Sciatic nerve (tissue), 2 donors: Measurements from ENCODE around the gene CANT1. TPM values are rescaled to one million over a fixed set of nuclear protein-coding genes. Genes with fewer than 3 reads are reported as not detected.

ENCODE experiments used
- ATAC-seq: fragments of 200-7000 bp; cut with Tn5 transposase; one replicate; pipeline ENCODE4 v1.9.1; 2020; ENCODE audit warnings: mild to moderate bottlenecking, moderate library complexity
- DNase-seq: peaks from one replicate; pipeline ENCODE4 v3.0.0-alpha.2; 2020; ENCODE audit warnings: low spot score
- intact Hi-C: fragments of 100-400 bp; cut with DNase I; formaldehyde crosslinking; loops from one replicate; pipeline ENCODE4 v1.14.2; 2022
- total RNA-seq: library from RNA; stranded (reverse); fragmentation: NEBNext Ultra II Directional; extraction: Animal tissue kit (Norgen Biotek cat#: 25700); gene quantifications from one replicate; pipeline ENCODE4 v1.2.1, GENCODE V29; 2021
- donor health status: DM: no; HTN: no; CAD: no.
- donor health status: DM: no; HTN: no; CAD: no.

Gene CANT1
- total RNA-seq, 1 donor from 2014 or later: 28.9 TPM

DNA sequence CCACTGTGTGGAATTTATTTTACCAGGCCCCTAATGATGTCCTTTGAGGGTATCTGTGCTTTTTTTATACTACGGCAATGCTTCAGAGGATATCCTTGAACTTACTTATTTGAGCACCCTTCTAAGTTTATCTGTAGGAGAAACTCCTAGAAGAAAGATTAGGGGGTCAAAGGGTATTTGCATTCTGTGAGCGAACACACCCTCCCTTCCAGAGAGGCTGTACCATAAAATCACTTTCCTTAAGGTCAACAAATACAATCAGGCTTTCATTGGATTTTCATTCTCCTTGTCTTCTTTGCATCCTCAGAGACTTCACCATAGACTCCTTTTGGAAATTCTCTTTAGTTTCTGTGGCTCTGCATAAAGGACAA is 9.7 kb upstream of the CANT1 start:
- DNase-seq (no peak), ATAC-seq (no peak)
- intact Hi-C loops: no loop called here

DNA sequence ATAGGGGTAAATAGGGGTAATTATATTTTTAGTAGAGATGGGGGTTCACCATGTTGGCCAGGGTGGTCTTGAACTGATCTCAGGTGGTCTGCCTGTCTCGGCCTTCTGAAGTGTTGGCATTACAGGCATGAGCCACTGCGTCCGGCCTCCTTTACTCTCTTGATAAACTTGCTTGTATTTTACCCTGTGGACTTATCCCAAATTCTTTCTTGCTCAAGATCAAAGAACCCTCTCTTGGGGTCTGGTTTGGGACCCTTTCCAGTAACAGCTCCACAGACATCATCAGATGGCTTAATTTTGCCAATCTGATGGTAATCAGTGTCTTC is 8.8 kb upstream of the CANT1 start:
- intact Hi-C loops: no loop called here
- peak; percentile 23 for DNase-seq

DNA sequence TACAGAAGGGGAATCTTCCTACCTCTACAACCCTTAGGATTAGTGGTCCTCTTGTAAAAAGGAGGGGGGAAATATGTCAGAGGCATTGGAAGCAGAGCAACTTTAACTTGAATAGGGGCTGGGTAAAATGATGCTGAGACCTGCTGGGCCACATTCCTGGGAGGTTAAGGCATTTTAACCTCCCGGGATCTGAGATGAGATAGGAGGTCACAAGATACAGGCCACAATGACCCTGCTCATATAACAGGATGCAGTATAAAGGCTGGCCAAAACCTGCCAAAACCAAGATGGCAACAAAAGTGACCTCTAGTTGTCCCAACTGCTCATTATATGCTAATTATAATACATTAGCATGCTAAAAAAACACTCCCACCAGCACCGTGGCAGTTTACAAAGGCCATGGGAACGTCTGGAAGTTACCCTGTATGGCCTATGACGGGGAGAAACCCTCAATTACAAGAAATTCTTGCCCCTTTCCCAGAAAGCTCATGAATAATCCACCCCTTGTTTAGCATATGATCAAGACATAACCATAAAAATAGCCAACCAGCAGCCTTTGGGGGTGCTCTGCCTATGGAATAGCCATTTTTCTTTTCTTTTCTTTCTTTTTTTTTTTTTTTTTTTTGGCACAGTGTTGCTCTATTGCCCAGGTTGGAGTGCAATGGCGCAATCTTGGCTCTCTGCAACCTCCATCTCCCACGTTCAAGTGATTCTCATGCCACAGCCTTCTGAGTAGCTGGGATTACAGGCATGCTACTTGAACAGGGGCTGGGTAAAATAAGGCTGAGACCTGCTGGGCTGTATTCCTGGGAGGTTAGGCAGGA is 8.2 kb upstream of the CANT1 start:
- no peak for ATAC-seq
- intact Hi-C loops: no loop called here
- DNase-seq: peak; percentile 7

More for the DNA sequence above, 8.8 kb upstream of the CANT1 start:
- no peak for ATAC-seq

DNA sequence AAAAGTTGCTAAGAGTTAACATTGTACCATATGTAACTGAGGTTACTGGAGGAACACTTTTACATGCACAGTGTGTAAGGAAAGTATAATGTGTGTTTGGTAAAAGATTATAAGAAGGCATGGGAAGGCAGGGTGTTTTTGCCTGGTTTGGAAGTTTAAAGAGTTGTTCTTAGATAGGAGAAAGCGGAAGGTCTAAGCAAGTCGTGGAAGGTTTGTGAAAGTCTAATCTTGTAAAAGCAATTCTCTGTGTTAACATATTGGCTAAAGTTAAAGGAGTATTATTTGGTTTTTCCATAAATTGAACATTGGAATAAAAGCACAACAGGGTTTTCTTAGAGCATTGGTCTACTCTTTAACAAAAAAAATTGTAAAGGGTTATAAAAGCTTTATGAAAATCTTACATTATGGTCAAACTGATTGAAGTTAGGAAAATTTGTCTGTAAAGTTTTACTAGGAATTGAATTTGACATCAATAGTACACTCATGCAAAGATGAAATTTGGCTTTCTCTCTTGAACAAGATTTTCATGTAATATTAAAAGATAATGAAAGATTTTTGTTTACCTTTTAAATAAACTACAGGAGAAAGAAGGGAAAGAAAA is 4.7 kb upstream of the CANT1 start:
- intact Hi-C loops: no loop called here
- DNase-seq: no peak
- no peak for ATAC-seq

DNA sequence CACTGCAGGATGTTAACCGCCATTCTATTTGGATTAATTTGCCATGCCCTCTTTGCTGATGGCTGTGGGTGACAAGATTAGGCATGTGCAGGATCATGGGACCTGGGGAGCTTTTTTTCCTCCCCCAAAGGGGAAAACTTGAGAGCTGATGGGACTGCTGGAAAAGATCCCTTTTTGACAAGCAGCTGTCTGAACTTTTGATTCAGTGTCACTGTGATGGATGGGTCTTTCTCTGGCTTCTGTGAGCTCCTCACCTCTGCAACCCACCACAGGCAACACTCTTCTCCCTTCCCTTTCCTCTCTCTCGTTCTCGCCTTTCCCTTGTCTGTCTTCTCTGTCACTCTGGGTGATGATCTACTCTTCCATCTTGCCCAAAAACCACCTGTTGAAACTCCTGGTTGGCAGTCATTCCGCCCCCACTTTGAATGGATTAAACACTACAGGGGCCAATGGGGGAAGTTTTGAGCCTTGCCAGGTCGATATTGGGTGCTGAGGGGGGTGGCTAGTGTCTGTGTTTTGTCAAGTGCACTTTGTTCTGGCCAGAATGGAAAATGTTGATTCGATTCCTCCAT is 3.1 kb upstream of the CANT1 start:
- ATAC-seq (no peak), DNase-seq (no peak)
- intact Hi-C loops: no loop called here

DNA sequence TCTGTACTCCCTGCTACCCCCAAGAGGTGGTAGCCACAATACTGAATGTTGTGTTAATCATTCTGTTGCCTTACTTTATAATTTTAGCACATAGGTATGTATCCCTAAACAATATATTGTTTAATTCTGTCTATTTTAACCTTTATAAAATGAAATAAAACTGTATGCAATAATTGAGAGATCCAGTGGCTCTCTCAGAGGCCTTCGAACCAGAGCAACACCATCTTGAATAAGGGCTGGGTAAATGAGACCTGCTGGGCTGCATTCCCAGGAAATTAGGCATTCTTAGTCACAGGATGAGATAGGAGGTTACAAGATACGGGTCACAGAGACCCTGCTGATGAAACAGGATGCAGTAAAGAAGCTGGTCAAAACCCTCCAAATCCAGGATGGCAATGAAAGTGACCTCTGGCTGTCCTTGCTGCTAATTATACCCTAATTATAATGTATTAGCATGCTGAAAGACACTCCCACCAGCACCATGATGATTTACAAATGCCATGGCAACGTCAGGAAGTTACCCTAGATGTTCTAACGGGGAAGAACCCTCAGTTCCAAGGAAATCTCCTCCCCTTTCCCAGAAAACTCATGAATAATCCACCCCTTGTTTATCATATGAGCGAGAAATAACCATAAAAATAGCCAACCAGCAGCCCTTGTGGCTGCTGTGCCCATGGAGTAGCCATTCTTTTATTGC is 2.0 kb upstream of the CANT1 start:
- DNase-seq (peak; percentile 19), ATAC-seq (no peak)
- intact Hi-C loops: no loop called here

DNA sequence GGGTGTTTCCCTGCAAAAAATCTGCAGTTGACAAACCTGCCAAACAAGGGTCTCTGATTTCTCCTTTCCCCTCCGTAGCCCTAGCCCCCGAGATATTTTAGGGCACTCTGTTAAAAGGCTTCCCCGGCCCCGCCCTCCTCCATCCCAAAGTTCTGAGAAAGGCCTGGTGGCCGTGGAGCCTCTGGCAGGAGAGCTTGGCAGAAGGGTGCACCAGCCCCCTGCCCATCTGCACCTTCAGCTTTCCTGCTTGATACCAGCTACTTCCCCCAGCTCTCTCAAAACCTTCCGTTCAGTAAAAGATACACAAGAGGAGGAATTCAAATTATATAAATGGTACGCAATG is 711 bp upstream of the CANT1 start:
- intact Hi-C loops: no loop called here
- DNase-seq (no peak), ATAC-seq (peak; percentile 43)

DNA sequence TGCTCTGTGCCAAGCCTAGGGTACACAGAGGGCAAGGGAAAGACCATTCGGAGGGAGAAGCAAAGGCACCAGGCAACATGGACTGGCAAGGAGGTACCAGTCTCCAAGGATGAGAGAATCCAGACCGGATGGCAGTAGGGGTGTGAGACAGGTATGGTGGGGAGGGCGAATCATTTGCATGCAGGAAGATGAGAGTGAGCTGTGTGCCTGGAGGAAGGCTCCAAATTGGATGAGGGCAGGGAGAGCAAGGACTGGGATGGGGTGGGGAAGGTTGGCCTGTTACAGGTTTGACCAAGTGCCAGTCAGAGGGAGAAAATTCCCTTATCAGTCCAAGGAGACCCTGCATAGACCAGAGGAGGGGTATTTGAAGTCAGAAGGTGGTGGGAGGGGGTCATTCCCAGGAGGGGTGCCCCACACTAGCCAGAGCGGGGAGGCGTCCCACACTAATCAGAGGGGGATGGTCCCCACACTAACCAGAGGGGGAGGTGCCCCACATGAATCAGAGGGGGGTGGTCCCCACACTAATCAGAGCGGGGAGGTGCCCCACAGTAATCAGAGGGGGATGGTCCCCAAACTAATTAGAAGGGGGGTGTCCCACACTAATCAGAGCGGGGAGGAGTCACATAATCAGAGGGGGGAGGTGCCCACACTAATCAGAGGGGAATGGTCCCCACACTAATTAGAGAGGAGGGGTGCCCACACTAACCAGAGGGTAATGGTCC is 737 bp downstream of the CANT1 start:
- DNase-seq (peak; percentile 56), ATAC-seq (peak; percentile 30)
- intact Hi-C loops: no loop called here

DNA sequence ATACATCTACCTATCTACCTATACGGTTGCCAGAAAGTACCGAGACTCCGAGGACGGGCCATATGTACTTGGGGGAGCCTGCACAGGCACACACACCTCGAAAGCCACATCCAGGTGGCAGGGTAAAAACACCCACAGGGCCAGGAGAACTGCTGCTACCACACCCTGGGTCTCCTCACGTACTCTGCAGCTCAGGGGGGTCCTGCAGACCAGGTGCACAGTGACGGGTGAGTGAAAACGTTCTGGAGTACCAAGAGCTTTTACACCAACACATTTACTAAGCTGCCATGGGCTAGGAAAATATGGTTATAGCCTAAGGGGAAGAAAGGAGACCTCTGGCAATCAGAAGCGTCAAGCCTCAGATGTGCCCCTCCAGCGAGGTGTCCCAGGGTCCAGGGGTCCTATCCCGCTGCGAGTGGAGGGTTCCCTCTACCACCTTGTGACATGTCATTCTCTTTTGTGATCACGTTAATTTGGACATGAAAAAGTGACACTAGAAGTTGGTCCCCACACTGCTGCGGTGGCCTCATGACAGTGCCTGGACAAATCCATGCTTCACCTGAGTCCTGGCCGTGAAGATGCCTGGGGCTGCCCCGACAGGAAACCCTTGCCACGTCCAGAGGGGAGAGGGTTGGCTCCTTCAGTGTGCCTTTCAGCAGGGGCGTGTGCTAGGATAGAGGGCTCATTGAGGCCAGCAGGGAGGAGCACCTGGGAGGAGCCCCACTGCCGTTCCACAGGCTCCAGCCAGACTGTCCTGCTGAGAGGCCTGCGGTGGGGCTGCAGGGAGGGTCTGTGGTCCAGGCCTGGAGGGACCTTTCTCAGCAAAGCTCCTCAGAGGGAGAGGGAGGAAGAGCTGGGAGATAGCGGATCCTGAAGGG is 1.8 kb downstream of the CANT1 start:
- intact Hi-C loops: no loop called here
- no peak for ATAC-seq

DNA sequence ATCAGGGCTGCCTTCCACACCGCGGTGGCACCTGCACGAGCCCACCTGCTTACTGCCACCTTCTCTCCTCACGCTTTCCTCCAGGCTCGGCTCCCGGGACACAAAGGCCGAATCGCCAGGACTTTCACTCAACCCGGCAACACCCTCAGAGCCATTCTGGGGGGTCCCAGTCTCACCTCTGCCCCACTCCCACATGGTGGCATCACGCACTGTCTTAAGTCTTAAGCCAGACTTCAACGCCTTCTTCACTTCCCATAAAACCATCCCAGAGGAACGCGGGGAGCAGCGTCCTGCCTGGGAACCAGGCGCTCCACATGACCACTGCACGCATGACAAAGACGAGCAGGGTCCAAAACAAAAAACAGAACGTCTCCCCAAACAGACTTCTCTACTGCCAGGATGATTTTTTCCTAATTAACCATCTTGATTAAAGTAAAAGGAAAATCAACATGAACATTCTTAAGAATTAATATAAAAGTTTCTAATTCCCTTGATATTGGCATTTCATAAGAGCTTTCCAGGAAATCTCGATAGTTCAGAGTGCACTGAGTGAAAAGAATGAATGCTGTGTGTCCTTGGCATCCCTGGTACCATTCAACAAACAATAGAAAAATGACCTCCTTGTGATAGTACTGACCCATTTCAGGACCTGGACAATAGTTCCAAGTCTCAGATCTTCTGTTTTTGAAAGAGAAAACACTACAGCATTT is 2.6 kb downstream of the CANT1 start:
- ATAC-seq: no peak
- intact Hi-C loops: no loop called here

More for the DNA sequence above, 1.8 kb downstream of the CANT1 start:
- peak; percentile 51 for DNase-seq

DNA sequence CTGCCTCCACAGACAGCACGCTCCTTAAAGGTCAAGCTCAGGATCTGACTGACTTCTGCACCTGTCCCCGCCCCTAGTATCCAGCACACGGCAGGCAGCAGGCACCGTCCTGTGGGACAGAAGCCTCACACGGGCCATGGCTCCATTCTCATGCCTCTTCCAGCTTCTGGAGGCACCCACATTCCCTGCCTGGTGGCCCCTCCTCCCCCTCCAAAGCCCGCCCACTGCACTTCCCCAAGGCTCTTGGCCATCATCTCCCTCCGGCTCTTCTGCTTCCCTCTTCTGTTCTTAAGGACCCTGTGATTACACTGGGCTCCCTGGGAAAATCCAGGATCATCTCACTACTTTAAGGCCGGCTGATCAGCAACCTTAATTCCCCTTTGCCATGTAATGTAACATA is 3.5 kb downstream of the CANT1 start:
- peak; percentile 55 for DNase-seq
- intact Hi-C loops: no loop called here
- ATAC-seq: no peak

More for the DNA sequence above, 2.6 kb downstream of the CANT1 start:
- peak; percentile 54 for DNase-seq

DNA sequence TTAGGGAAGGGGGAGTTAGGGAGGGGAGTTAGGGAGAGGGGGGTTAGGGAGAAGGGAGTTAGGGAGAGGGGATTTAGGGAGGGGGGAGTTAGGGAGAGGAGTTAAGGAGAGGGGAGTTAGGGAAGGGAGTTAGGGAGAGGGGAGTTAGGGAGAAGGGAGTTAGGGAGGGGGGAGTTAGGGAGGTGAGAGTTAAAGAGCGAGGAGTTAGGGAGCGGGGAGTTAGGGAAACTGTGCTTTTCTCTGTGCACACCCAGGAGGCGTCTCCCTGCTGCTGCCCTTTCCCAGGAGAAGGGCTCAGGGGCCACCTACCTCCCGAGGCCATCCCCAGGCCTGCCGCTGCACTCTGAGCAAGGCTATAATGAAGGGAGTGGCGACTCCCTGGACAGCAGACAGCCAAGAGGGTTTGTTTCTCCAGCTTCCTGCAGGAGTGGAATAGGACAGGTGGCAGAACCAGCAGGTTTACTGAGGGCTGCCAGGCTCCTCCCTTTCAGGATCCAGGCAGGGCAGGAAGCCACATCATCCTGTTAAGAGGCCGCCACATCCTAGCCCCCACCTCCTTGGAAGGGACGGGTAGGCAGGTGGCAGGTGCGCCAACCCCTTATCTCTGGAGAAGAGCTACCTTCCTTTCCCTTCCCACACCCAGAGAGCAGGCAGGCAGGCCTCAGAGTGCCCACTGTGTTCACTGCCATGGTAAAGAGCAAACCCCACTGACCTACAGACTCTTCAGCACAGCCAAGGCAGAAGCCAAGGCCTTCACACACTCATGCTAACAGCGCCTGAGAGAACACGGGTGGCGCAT is 4.3 kb downstream of the CANT1 start:
- no peak for ATAC-seq
- peak; percentile 48 for DNase-seq
- intact Hi-C loops: no loop called here

DNA sequence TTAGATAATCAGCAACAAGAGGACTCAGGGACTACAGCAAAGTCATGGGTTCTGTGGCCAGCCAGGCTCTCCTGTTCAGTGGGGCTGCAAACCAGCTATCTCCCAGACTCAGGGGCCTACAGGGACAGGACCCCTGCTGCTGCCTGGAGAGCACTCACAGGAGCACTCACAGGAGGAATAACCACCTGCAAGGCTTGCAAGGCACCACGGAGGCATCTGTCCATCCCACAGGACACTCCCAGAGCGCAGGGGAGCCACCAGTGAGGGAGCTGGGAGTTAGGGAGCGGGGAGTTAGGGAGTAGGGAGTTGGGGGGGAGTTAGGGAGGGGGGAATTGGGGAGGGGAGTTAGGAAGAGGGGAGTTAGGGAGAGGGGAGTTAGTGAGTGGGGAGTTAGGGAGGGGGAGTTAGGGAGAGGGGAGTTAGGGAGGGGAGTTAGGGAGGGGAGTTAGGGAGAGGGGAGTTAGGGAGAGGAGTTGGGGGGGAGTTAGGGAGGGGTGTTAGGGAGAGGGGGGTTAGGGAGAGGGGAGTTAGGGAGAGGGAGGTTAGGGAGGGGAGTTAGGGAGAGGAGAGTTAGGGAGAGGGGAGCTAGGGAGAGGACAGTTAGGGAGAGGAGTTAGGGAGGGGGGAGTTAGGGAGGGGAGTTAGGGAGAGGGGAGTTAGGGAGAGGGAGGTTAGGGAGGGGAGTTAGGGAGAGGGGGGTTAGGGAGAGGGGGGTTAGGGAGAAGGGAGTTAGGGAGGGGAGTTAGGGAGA is 5.7 kb downstream of the CANT1 start:
- intact Hi-C loops: no loop called here
- DNase-seq (peak; percentile 35), ATAC-seq (no peak)

DNA sequence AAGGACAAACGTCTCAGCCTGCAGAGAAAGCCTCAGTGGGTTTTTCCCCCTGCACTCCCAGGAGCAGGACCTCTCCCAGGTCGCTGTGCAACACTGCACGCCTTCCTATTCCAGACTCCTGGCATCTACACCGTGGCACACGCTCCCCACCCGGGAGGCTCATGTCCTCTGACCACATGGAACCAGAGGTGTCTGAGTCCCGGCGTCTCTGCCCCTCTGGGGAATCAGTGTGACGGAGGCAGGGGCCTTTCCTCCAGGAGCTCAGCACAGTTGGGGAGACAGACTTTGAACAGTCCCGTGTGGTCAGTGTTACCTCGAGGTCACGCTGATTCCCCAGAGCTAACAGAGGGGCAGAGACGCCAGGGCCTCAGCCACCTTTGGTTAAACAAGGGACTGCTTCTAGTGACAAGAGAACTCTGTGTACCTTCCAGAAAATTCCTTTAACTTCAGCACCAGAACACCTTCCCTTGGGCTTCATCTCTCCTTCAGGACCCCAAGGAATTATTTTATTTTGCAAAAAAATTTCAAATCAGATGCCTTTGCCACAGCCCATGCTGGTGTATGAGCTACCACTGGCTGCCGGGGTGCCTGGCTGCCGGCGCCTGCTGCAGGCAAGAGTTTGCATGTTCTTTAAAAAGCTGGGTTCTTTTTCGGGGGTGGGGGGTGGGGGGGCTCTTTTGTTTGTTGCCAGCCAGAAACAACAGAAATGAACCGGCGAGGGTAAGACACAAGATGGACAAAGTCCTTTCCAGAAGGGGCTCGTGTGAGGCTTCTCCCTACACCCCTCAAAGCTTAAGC is 6.6 kb downstream of the CANT1 start:
- DNase-seq (peak; percentile 51), ATAC-seq (no peak)
- intact Hi-C loops: no loop called here

DNA sequence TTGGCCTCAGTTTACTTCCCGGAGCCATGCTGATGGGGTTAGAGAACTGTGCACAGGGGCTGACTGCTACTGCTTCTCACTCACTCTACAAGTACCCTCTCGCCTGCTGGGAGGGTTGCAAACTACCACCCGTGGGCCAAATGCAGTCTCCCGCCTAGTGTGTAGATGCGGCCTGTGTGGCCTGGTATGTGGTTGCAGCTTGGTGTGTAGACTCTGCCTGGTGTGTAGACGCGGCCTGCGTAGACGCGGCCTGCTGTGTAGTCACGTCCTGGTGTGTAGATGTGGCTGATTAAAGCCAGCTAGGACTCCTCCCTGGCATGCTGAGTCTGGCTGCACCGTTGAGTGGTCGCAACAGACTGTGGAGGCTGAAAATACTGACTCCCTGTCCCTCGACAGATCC is 7.3 kb downstream of the CANT1 start:
- DNase-seq (peak; percentile 36), ATAC-seq (no peak)
- intact Hi-C loops: no loop called here
